ENCODE measurements around the gene COL27A1. TPM values are rescaled to one million over a fixed set of nuclear protein-coding genes. Genes with fewer than 3 reads are reported as not detected.
A peak's percentile ranks its signal among the peaks of the same experiment; 100 is the strongest.

Gene COL27A1
- total RNA-seq (12.6 TPM), polyA plus RNA-seq (24.0 TPM)
- long read RNA-seq, donor 1: 0 reads
- long read RNA-seq, donor 2: 0 reads
- long read RNA-seq, donor 3, partial matches to known transcripts: 13 of 14 reads
- long read RNA-seq, donor 3, other reads (novel, unspliced or antisense): 0 of 14 reads
- long read RNA-seq, donor 4, partial matches to known transcripts: 11 of 12 reads
- long read RNA-seq, donor 4, other reads (novel, unspliced or antisense): 0 of 12 reads
- long read RNA-seq, donor 5, transcript COL27A1-203 (3 exons, 1,946 nt): major isoform, 5 of 16 reads
- long read RNA-seq, donor 5, partial matches to known transcripts: 11 of 16 reads
- long read RNA-seq, donor 5, other reads (novel, unspliced or antisense): 0 of 16 reads
- long read RNA-seq, donor 6, partial matches to known transcripts: 7 of 7 reads
- long read RNA-seq, donor 6, other reads (novel, unspliced or antisense): 0 of 7 reads
- long read RNA-seq, donor 7: 0 reads
- long read RNA-seq, donor 8, partial matches to known transcripts: 11 of 11 reads
- long read RNA-seq, donor 8, other reads (novel, unspliced or antisense): 0 of 11 reads
- long read RNA-seq, donor 9, partial matches to known transcripts: 54 of 55 reads
- long read RNA-seq, donor 9, other reads (novel, unspliced or antisense): 0 of 55 reads
- long read RNA-seq, donor 10, partial matches to known transcripts: 0 of 1 reads
- long read RNA-seq, donor 10, other reads (novel, unspliced or antisense): 0 of 1 reads

- WGBS: 1% methylated on average over 63 of the region's 63 CpGs
- Histone ChIP-seq H3K9me3 (ENCODE audit: control insufficient read depth in 2 of 2, insufficient read depth in 1 of 2, low read length in 1 of 2) (peaks cover 0 to 3% of the 10 kb centered on the region in 2 donors), H3K4me1 (ENCODE audit: control insufficient read depth in 2 of 2, insufficient read depth in 2 of 2, low read length in 2 of 2) (peaks cover 0 to 5% of the 10 kb centered on the region in 2 donors), H3K27me3 (ENCODE audit: control insufficient read depth in 2 of 2, insufficient read depth in 1 of 2, low read length in 1 of 2) (peaks cover 48 to 79% of the 10 kb centered on the region in 2 donors), H3K4me3 (ENCODE audit: low read length in 2 of 2) (peak within 1 kb of the TSS; percentile 32 to 48), H3K27ac (ENCODE audit: low read depth in 1 of 2, low read length in 1 of 2) (peak within 1 kb of the TSS in 1 of 2 donors; percentile 43), H3K36me3 (ENCODE audit: control insufficient read depth in 2 of 2, insufficient read depth in 2 of 2, low read length in 1 of 2) (no peaks in the 10 kb centered on the region)
- DNase-seq (ENCODE audit: low read depth in 6 of 9, low spot score in 9 of 9): peak in 8 of 9 donors; percentile 9 to 65 (median 36)
Observed at GRCh38 chr9:114155263-114155994, at the start of gene COL27A1. Gene COL27A1 (plus strand): TSS chr9:114155537. CDS start chr9:114155951, 414 bp downstream.

GRCh38 chr9:114107286-114108001, 47.9 kb upstream of the COL27A1 start:
- Histone ChIP-seq H3K4me1 (ENCODE audit: control insufficient read depth in 2 of 2, insufficient read depth in 2 of 2, low read length in 2 of 2) (peaks cover 0 to 6% of the 10 kb centered on the region in 2 donors), H3K36me3 (ENCODE audit: control insufficient read depth in 2 of 2, insufficient read depth in 2 of 2, low read length in 1 of 2) (no peaks in the 10 kb centered on the region), H3K9me3 (ENCODE audit: control insufficient read depth in 2 of 2, insufficient read depth in 1 of 2, low read length in 1 of 2) (peaks cover 0 to 2% of the 10 kb centered on the region in 2 donors), H3K4me3 (ENCODE audit: low read length in 2 of 2) (no peak overlapping the region), H3K27ac (ENCODE audit: low read depth in 1 of 2, low read length in 1 of 2) (no peak overlapping the region), H3K27me3 (ENCODE audit: control insufficient read depth in 2 of 2, insufficient read depth in 1 of 2, low read length in 1 of 2) (peaks cover 0 to 5% of the 10 kb centered on the region in 2 donors)
- 74% methylated on average over 13 of the region's 13 CpGs for WGBS
- DNase-seq (ENCODE audit: low read depth in 6 of 9, low spot score in 9 of 9): no peak

- no peaks in the 10 kb centered on the region for H3K9me3 ChIP-seq (ENCODE audit: control insufficient read depth in 2 of 2, insufficient read depth in 1 of 2, low read length in 1 of 2)
- peaks cover 0 to 6% of the 10 kb centered on the region in 2 donors for H3K27me3 ChIP-seq (ENCODE audit: control insufficient read depth in 2 of 2, insufficient read depth in 1 of 2, low read length in 1 of 2)
- H3K4me1 ChIP-seq (ENCODE audit: control insufficient read depth in 2 of 2, insufficient read depth in 2 of 2, low read length in 2 of 2): peaks cover 0 to 6% of the 10 kb centered on the region in 2 donors
- no peak overlapping the region for H3K27ac ChIP-seq (ENCODE audit: low read depth in 1 of 2, low read length in 1 of 2)
- 51% methylated on average over 28 of the region's 28 CpGs for WGBS
- H3K36me3 ChIP-seq (ENCODE audit: control insufficient read depth in 2 of 2, insufficient read depth in 2 of 2, low read length in 1 of 2): no peaks in the 10 kb centered on the region
- H3K4me3 ChIP-seq (ENCODE audit: low read length in 2 of 2): no peak overlapping the region
- DNase-seq (ENCODE audit: low read depth in 6 of 9, low spot score in 9 of 9): peak; percentile 19 to 73 (median 29)
Observed at GRCh38 chr9:114108016-114108833, 47.1 kb upstream of the COL27A1 start.

- no peak overlapping the region for H3K27ac ChIP-seq (ENCODE audit: low read depth in 1 of 2, low read length in 1 of 2)
- no peak overlapping the region for H3K4me3 ChIP-seq (ENCODE audit: low read length in 2 of 2)
- H3K4me1 ChIP-seq (ENCODE audit: control insufficient read depth in 2 of 2, insufficient read depth in 2 of 2, low read length in 2 of 2): peaks cover 0 to 6% of the 10 kb centered on the region in 2 donors
- H3K27me3 ChIP-seq (ENCODE audit: control insufficient read depth in 2 of 2, insufficient read depth in 1 of 2, low read length in 1 of 2): peaks cover 0 to 8% of the 10 kb centered on the region in 2 donors
- H3K36me3 ChIP-seq (ENCODE audit: control insufficient read depth in 2 of 2, insufficient read depth in 2 of 2, low read length in 1 of 2): no peaks in the 10 kb centered on the region
- WGBS: 92% methylated on average over 6 of the region's 6 CpGs
- no peaks in the 10 kb centered on the region for H3K9me3 ChIP-seq (ENCODE audit: control insufficient read depth in 2 of 2, insufficient read depth in 1 of 2, low read length in 1 of 2)
- DNase-seq (ENCODE audit: low read depth in 6 of 9, low spot score in 9 of 9): no peak
Observed at GRCh38 chr9:114109124-114109523, 46.2 kb upstream of the COL27A1 start.

- Histone ChIP-seq H3K36me3 (ENCODE audit: control insufficient read depth in 2 of 2, insufficient read depth in 2 of 2, low read length in 1 of 2) (no peaks in the 10 kb centered on the region), H3K27ac (ENCODE audit: low read depth in 1 of 2, low read length in 1 of 2) (no peak overlapping the region), H3K4me3 (ENCODE audit: low read length in 2 of 2) (no peak overlapping the region), H3K9me3 (ENCODE audit: control insufficient read depth in 2 of 2, insufficient read depth in 1 of 2, low read length in 1 of 2) (no peaks in the 10 kb centered on the region), H3K4me1 (ENCODE audit: control insufficient read depth in 2 of 2, insufficient read depth in 2 of 2, low read length in 2 of 2) (peaks cover 0 to 6% of the 10 kb centered on the region in 2 donors), H3K27me3 (ENCODE audit: control insufficient read depth in 2 of 2, insufficient read depth in 1 of 2, low read length in 1 of 2) (peaks cover 0 to 8% of the 10 kb centered on the region in 2 donors)
- 98% methylated on average over 2 of the region's 2 CpGs for WGBS
- no peak for DNase-seq (ENCODE audit: low read depth in 6 of 9, low spot score in 9 of 9)
Observed at GRCh38 chr9:114110180-114110579, 45.2 kb upstream of the COL27A1 start.

- no peak overlapping the region for H3K4me3 ChIP-seq (ENCODE audit: low read length in 2 of 2)
- H3K4me1 ChIP-seq (ENCODE audit: control insufficient read depth in 2 of 2, insufficient read depth in 2 of 2, low read length in 2 of 2): peaks cover 0 to 6% of the 10 kb centered on the region in 2 donors
- no peaks in the 10 kb centered on the region for H3K9me3 ChIP-seq (ENCODE audit: control insufficient read depth in 2 of 2, insufficient read depth in 1 of 2, low read length in 1 of 2)
- H3K36me3 ChIP-seq (ENCODE audit: control insufficient read depth in 2 of 2, insufficient read depth in 2 of 2, low read length in 1 of 2): no peaks in the 10 kb centered on the region
- H3K27me3 ChIP-seq (ENCODE audit: control insufficient read depth in 2 of 2, insufficient read depth in 1 of 2, low read length in 1 of 2): peaks cover 0 to 15% of the 10 kb centered on the region in 2 donors
- no peak overlapping the region for H3K27ac ChIP-seq (ENCODE audit: low read depth in 1 of 2, low read length in 1 of 2)
- 92% methylated on average over 1 of the region's 1 CpG for WGBS
- DNase-seq (ENCODE audit: low read depth in 6 of 9, low spot score in 9 of 9): no peak
Observed at GRCh38 chr9:114112325-114112724, 43.0 kb upstream of the COL27A1 start.

- Histone ChIP-seq H3K27me3 (ENCODE audit: control insufficient read depth in 2 of 2, insufficient read depth in 1 of 2, low read length in 1 of 2) (peaks cover 0 to 13% of the 10 kb centered on the region in 2 donors), H3K4me3 (ENCODE audit: low read length in 2 of 2) (no peak overlapping the region), H3K4me1 (ENCODE audit: control insufficient read depth in 2 of 2, insufficient read depth in 2 of 2, low read length in 2 of 2) (peaks cover 0 to 6% of the 10 kb centered on the region in 2 donors), H3K27ac (ENCODE audit: low read depth in 1 of 2, low read length in 1 of 2) (no peak overlapping the region), H3K9me3 (ENCODE audit: control insufficient read depth in 2 of 2, insufficient read depth in 1 of 2, low read length in 1 of 2) (no peaks in the 10 kb centered on the region), H3K36me3 (ENCODE audit: control insufficient read depth in 2 of 2, insufficient read depth in 2 of 2, low read length in 1 of 2) (no peaks in the 10 kb centered on the region)
- WGBS: 75% methylated on average over 10 of the region's 10 CpGs
- no peak for DNase-seq (ENCODE audit: low read depth in 6 of 9, low spot score in 9 of 9)
Observed at GRCh38 chr9:114112778-114113584, 42.4 kb upstream of the COL27A1 start.
